Measurements from ENCODE around the gene RELCH.

- no peak for TF ChIP-seq KDM1A (IDR thresholded peaks at IDR 0.05; ENCODE audit: borderline replicate concordance)
- TF ChIP-seq IRF3 (IDR thresholded peaks at IDR 0.05), result no peak
- TF ChIP-seq RFX5 (IDR thresholded peaks at IDR 0.05; ENCODE audit: low read depth, low read length), result no peak
- no peak for TF ChIP-seq TAF1 (IDR thresholded peaks at IDR 0.05; ENCODE audit: borderline replicate concordance, low read depth, low read length)
Observed at GRCh38 chr18:62170857-62171256, 16.2 kb upstream of the RELCH start.
